OCI-LY1 (cell line): ENCODE measurements around the gene XPO6.
A peak's percentile ranks its signal among the peaks of the same experiment; 100 is the strongest.

Experiments
- H2AFZ ChIP-seq: fragments of 200-600 bp; sonication (generic), shearing (Covaris generic); 2 replicates; pipeline ENCODE4 v1.6.0; 2014; ENCODE audit warnings: antibody characterized with exemption, mild to moderate bottlenecking, low read length
- H3F3A ChIP-seq: fragments of 200-600 bp; sonication (generic), shearing (Covaris generic); 2 replicates; pipeline ENCODE4 v1.6.0; 2014; ENCODE audit warnings: mild to moderate bottlenecking, antibody characterized with exemption, low read length, moderate library complexity; ENCODE audit not compliant: insufficient read depth
- H3K27ac ChIP-seq: fragments of 200-600 bp; sonication (generic); 2 replicates; pipeline ENCODE4 v1.5.1; 2014; ENCODE audit warnings: low read length, mixed run types, mild to moderate bottlenecking, low read depth; ENCODE audit not compliant: poor library complexity, severe bottlenecking
- H3K27me3 ChIP-seq: fragments of 200-600 bp; sonication (generic); 2 replicates; pipeline ENCODE4 v1.6.0; 2014; ENCODE audit warnings: antibody characterized with exemption, mild to moderate bottlenecking, low read length, moderate library complexity; ENCODE audit not compliant: insufficient read depth
- H3K36me3 ChIP-seq: fragments of 200-600 bp; sonication (generic); 2 replicates; pipeline ENCODE4 v1.6.1; 2014; ENCODE audit warnings: mild to moderate bottlenecking, antibody characterized with exemption, low read length, moderate library complexity, mixed read lengths; ENCODE audit not compliant: insufficient read depth
- H3K4me1 ChIP-seq: fragments of 200-600 bp; sonication (generic); 2 replicates; pipeline ENCODE4 v1.5.1; 2014; ENCODE audit warnings: mild to moderate bottlenecking, low read length, moderate library complexity; ENCODE audit not compliant: insufficient read depth, severe bottlenecking
- H3K4me2 ChIP-seq: fragments of 200-600 bp; sonication (generic), shearing (Covaris generic); 2 replicates; pipeline ENCODE4 v1.6.1; 2014; ENCODE audit warnings: low read length
- H3K4me3 ChIP-seq: fragments of 200-600 bp; sonication (generic); 2 replicates; pipeline ENCODE4 v1.5.1; 2014; ENCODE audit warnings: low read length, low read depth, mild to moderate bottlenecking, mixed read lengths; ENCODE audit not compliant: poor library complexity, severe bottlenecking
- H3K79me2 ChIP-seq: fragments of 200-600 bp; shearing (Covaris generic); 2 replicates; pipeline ENCODE4 v1.6.1; 2016; ENCODE audit warnings: mixed run types, low read length, mixed read lengths; ENCODE audit not compliant: insufficient read depth
- H3K9ac ChIP-seq: fragments of 200-600 bp; sonication (generic), shearing (Covaris generic); 2 replicates; pipeline ENCODE4 v1.6.1; 2014; ENCODE audit warnings: mild to moderate bottlenecking, low read length, mixed read lengths
- H3K9me2 ChIP-seq: fragments of 200-600 bp; sonication (generic), shearing (Covaris generic); 2 replicates; pipeline ENCODE4 v1.6.1; 2014; ENCODE audit warnings: low read depth, mild to moderate bottlenecking, low read length, mixed read lengths
- H3K9me3 ChIP-seq: fragments of 200-600 bp; shearing (Covaris generic); 2 replicates; pipeline ENCODE4 v1.6.1; 2014; ENCODE audit warnings: low read length, mixed read lengths
- H4K20me1 ChIP-seq: fragments of 200-600 bp; sonication (generic), shearing (Covaris generic); 2 replicates; pipeline ENCODE4 v1.6.0; 2016; ENCODE audit warnings: mild to moderate bottlenecking, low read length; ENCODE audit not compliant: insufficient read depth
- EZH2 ChIP-seq: fragments of 200-600 bp; sonication (generic), shearing (Covaris generic); IDR thresholded peaks from 2 replicates; pipeline ENCODE4 v1.8.0; 2017; ENCODE audit warnings: borderline replicate concordance, mixed run types, mild to moderate bottlenecking, antibody characterized with exemption, low read length, moderate library complexity, mixed read lengths
- TF ChIP-seq, protein P1 (sequence below): fragments of 200-600 bp; sonication (generic), shearing (Covaris generic); IDR thresholded peaks from 2 replicates; pipeline ENCODE4 v1.5.1; 2017; ENCODE audit warnings: mild to moderate bottlenecking, antibody characterized with exemption, low read length, moderate library complexity, mixed read lengths

The XPO6 gene

DNA sequence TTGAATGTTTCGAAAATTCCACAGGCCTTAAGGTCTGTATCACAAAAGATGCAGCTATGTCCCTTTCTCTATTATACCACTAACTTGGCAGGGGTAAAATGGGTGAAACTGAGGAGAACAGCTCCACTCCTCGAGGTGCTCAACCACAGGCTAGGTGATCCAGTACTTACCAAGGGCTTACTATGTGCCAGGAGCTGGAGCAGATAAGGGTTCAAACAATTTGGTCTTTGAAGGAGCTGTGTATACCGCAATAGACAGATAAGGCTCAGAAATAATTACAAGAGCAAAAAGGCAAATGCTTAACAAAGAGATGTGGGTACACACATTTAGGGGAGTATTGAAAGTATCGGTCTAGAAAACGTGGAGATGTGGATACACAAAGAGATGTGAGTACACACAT is 1.5 kb downstream of the XPO6 start:
- Histone ChIP-seq H3K9ac (peak overlapping the region; percentile 97), H3K27ac (peak overlapping the region; percentile 73), H3K27me3 (no peaks in the 10 kb centered on the region), H3K9me2 (no peaks in the 10 kb centered on the region), H3K4me3 (peak overlapping the region; percentile 99), H3K36me3 (peaks cover 46% of the 10 kb centered on the region), H3K79me2 (peaks cover 53% of the 10 kb centered on the region), H2AFZ (no peak overlapping the region), H3K4me1 (peaks cover 35% of the 10 kb centered on the region), H4K20me1 (no peaks in the 10 kb centered on the region), H3K9me3 (no peaks in the 10 kb centered on the region), H3F3A (no peaks in the 10 kb centered on the region), H3K4me2 (peak overlapping the region; percentile 100)
- TF ChIP-seq, protein P1, sequence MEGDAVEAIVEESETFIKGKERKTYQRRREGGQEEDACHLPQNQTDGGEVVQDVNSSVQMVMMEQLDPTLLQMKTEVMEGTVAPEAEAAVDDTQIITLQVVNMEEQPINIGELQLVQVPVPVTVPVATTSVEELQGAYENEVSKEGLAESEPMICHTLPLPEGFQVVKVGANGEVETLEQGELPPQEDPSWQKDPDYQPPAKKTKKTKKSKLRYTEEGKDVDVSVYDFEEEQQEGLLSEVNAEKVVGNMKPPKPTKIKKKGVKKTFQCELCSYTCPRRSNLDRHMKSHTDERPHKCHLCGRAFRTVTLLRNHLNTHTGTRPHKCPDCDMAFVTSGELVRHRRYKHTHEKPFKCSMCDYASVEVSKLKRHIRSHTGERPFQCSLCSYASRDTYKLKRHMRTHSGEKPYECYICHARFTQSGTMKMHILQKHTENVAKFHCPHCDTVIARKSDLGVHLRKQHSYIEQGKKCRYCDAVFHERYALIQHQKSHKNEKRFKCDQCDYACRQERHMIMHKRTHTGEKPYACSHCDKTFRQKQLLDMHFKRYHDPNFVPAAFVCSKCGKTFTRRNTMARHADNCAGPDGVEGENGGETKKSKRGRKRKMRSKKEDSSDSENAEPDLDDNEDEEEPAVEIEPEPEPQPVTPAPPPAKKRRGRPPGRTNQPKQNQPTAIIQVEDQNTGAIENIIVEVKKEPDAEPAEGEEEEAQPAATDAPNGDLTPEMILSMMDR: no peak
- no peak for TF ChIP-seq EZH2

DNA sequence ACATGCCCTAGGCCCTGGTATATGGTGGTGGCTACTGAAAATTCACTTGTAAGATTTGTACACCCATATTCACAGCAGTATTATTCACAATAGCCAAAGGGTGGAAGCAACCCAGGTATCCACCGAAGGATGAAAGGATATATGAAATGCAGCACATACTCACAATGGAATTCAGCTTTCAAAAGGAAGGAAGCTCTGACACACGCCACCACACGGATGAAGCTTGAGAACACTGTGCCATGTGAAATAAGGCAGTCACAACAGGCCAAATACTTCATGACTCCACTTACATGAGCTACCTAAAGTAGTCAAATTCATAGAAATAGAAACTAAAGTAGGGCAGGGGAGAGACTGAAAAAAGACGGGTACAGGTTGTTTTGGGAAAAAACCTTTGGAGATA is 2.9 kb downstream of the XPO6 start:
- Histone ChIP-seq H3K79me2 (peaks cover 61% of the 10 kb centered on the region), H4K20me1 (no peaks in the 10 kb centered on the region), H3K27me3 (no peaks in the 10 kb centered on the region), H3K4me1 (peaks cover 35% of the 10 kb centered on the region), H2AFZ (no peak overlapping the region), H3K36me3 (peaks cover 60% of the 10 kb centered on the region), H3K4me2 (peak overlapping the region; percentile 7; the same call in 1 of the 2 replicates), H3K27ac (no peak overlapping the region), H3F3A (no peaks in the 10 kb centered on the region), H3K9me3 (no peaks in the 10 kb centered on the region), H3K4me3 (no peak overlapping the region), H3K9ac (no peak overlapping the region), H3K9me2 (no peaks in the 10 kb centered on the region)
- no peak for TF ChIP-seq EZH2
- TF ChIP-seq, protein P1: no peak

DNA sequence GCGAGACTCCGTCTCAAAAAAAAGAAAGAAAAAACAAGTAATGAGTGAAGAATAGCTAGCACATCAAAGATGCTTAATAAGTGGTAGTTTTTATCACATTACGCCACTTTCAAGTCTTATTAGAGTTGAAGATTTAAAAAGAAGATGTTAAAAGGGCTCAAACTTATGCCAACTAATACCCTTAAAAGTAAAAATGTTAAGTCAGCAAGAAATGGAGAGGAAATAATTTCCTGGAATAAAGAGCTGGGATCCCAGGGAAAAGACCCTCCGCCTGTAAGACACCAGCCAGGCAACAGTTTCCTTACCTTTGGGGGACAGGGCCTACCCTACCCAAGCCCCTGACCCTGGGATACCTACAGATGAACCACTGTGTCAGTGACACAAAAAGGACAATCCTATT is 3.6 kb downstream of the XPO6 start:
- Histone ChIP-seq H3K9ac (no peak overlapping the region), H3F3A (no peaks in the 10 kb centered on the region), H3K4me3 (no peak overlapping the region), H3K9me3 (no peaks in the 10 kb centered on the region), H3K27ac (no peak overlapping the region), H4K20me1 (no peaks in the 10 kb centered on the region), H3K27me3 (no peaks in the 10 kb centered on the region), H3K9me2 (no peaks in the 10 kb centered on the region), H3K79me2 (peaks cover 68% of the 10 kb centered on the region), H2AFZ (no peak overlapping the region), H3K36me3 (peaks cover 67% of the 10 kb centered on the region), H3K4me2 (no peak overlapping the region), H3K4me1 (peaks cover 35% of the 10 kb centered on the region)
- TF ChIP-seq EZH2: no peak
- TF ChIP-seq, protein P1: no peak
